GM18867 (cell line): ENCODE data around the gene CAMSAP2.

ENCODE experiments used
- ATAC-seq: cut with Tn5 transposase; IDR thresholded peaks from one replicate; pipeline ENCODE4 v1.9.1; 2021; ENCODE audit warnings: mild to moderate bottlenecking, moderate library complexity; ENCODE audit not compliant: unreplicated experiment

Gene CAMSAP2

GRCh38 chr1:200877010-200877409 lies 138.3 kb downstream of the CAMSAP2 start:
- no peak for ATAC-seq

- ATAC-seq: peak; percentile 73
Measured at GRCh38 chr1:200877839-200878551, 139.3 kb downstream of the CAMSAP2 start.

- peak; percentile 85 for ATAC-seq
Measured at GRCh38 chr1:200880212-200880611, 141.5 kb downstream of the CAMSAP2 start.

- ATAC-seq: no peak
Measured at GRCh38 chr1:200883118-200883517, 144.4 kb downstream of the CAMSAP2 start.

GRCh38 chr1:200885623-200886402 lies 147.1 kb downstream of the CAMSAP2 start:
- no peak for ATAC-seq

- ATAC-seq: no peak
Measured at GRCh38 chr1:200886594-200886993, 147.9 kb downstream of the CAMSAP2 start.

GRCh38 chr1:200887036-200887435 lies 148.3 kb downstream of the CAMSAP2 start:
- ATAC-seq: no peak

- no peak for ATAC-seq
Measured at GRCh38 chr1:200887772-200888348, 149.2 kb downstream of the CAMSAP2 start.

GRCh38 chr1:200888349-200888838 lies 149.7 kb downstream of the CAMSAP2 start:
- peak; percentile 90 for ATAC-seq

GRCh38 chr1:200889571-200889970 lies 150.9 kb downstream of the CAMSAP2 start:
- no peak for ATAC-seq

GRCh38 chr1:200890027-200890426 lies 151.3 kb downstream of the CAMSAP2 start:
- no peak for ATAC-seq

GRCh38 chr1:200890818-200891773 lies 152.4 kb downstream of the CAMSAP2 start:
- ATAC-seq: no peak

GRCh38 chr1:200891774-200892157 lies 153.1 kb downstream of the CAMSAP2 start:
- no peak for ATAC-seq

GRCh38 chr1:200892546-200892945 lies 153.9 kb downstream of the CAMSAP2 start:
- no peak for ATAC-seq

- ATAC-seq: peak; percentile 36
Measured at GRCh38 chr1:200892958-200893357, 154.3 kb downstream of the CAMSAP2 start.

GRCh38 chr1:200893411-200893901 lies 154.8 kb downstream of the CAMSAP2 start:
- no peak for ATAC-seq

GRCh38 chr1:200894712-200895442 lies 156.2 kb downstream of the CAMSAP2 start, which contains the start of gene INAVA:
TSS of gene INAVA (plus strand) at chr1:200894900. CDS start at chr1:200898401, 3,501 bp downstream.
- ATAC-seq: no peak

GRCh38 chr1:200895443-200895789 lies 156.7 kb downstream of the CAMSAP2 start:
- ATAC-seq: no peak

- ATAC-seq: no peak
Measured at GRCh38 chr1:200895801-200896530, 157.3 kb downstream of the CAMSAP2 start.
